ENCODE data around the gene KRTAP12-1. TPM values are rescaled to one million over a fixed set of nuclear protein-coding genes. Genes with fewer than 3 reads are reported as not detected.

The KRTAP12-1 gene
- total and polyA plus RNA-seq, 2 of the 8 experiments (the other 6 are each of a cell fraction or from before 2014, with no cell fraction given), result 0.50 to 0.73 TPM

GRCh38 chr21:44708213-44708865 is 26.4 kb upstream of the KRTAP12-1 start:
- H2BK15ac ChIP-seq (ENCODE audit: low read length), result peak overlapping the region; percentile 98; the same call in 1 of the 2 replicates
- H3K79me1 ChIP-seq (ENCODE audit: low read depth, low read length), result peaks cover 3% of the 10 kb centered on the region; the same call in 1 of the 2 replicates
- TF ChIP-seq RFX5 (IDR thresholded peaks at IDR 0.05; ENCODE audit: borderline replicate concordance, low read depth, low read length), result no peak
- TF ChIP-seq SAP30 (IDR thresholded peaks at IDR 0.05; ENCODE audit: insufficient read depth, insufficient replicate concordance, low read length), result no peak
- TF ChIP-seq CBX8 (IDR thresholded peaks at IDR 0.05; ENCODE audit: borderline replicate concordance, low read depth, low read length), result no peak
- 0 out of 2 replicates have a peak, but pooled peaks have one; percentile 31 for TF ChIP-seq TAF1 (IDR thresholded peaks at IDR 0.05; ENCODE audit: low read depth, low read length)
- TF ChIP-seq CTBP2 (IDR thresholded peaks at IDR 0.05; ENCODE audit: borderline replicate concordance, insufficient read depth, insufficient read length, low read length), result peak; percentile 52
- no peak for TF ChIP-seq TAF7 (optimal IDR thresholded peaks at IDR 0.05; ENCODE audit: borderline replicate concordance, low read depth, low read length)
- no peak for TF ChIP-seq PHF8 (conservative IDR thresholded peaks at IDR 0.05; ENCODE audit: low read depth, low read length)
- no peak for TF ChIP-seq SIX5 (IDR thresholded peaks at IDR 0.05; ENCODE audit: low read depth, low read length)
- 0 out of 2 replicates have a peak, but pooled peaks have one; percentile 39 for TF ChIP-seq SP4 (IDR thresholded peaks at IDR 0.05; ENCODE audit: low read length)
- no peak for TF ChIP-seq TBP (IDR thresholded peaks at IDR 0.05; ENCODE audit: low read depth, low read length)
- TF ChIP-seq YY1 (IDR thresholded peaks at IDR 0.05; ENCODE audit: low read depth, low read length), result 0 out of 2 replicates have a peak, but pooled peaks have one; percentile 6
- H3K9me3 ChIP-seq (ENCODE audit: insufficient read depth in 2 of 2, low read depth in 1 of 2, low read length in 1 of 2), result no peaks in the 10 kb centered on the region
- H2BK5ac ChIP-seq (ENCODE audit: low read depth, low read length), result peak overlapping the region; percentile 89; the same call in 1 of the 2 replicates
- no peak overlapping the region for H3K27ac ChIP-seq (ENCODE audit: low read depth, low read length)
- no peak overlapping the region; a peak in 1 of 7 replicates for H3K9ac ChIP-seq (replicated peaks in 1 of 4; ENCODE audit: extremely low read depth in 1 of 4, low read depth in 3 of 4, low read length in 3 of 4)
- H3K56ac ChIP-seq (replicated peaks; ENCODE audit: insufficient read length, low read depth, low read length), result peak overlapping the region; percentile 79
- H3K79me2 ChIP-seq (ENCODE audit: control insufficient read depth in 1 of 2, insufficient read depth in 2 of 2, low read length in 2 of 2), result no peaks in the 10 kb centered on the region
- H2BK120ac ChIP-seq (replicated peaks; ENCODE audit: low read depth, low read length), result peak overlapping the region; percentile 98
- peaks cover 0 to 2% of the 10 kb centered on the region in 2 experiments for H4K20me1 ChIP-seq (replicated peaks in 1 of 2; ENCODE audit: control insufficient read depth in 1 of 2, insufficient read depth in 2 of 2, low read length in 2 of 2)
- H3K4me2 ChIP-seq (ENCODE audit: insufficient read depth in 1 of 2, low read depth in 2 of 2, low read length in 2 of 2), result peak overlapping the region; percentile 91 to 93
- H3K4me1 ChIP-seq (replicated peaks in 1 of 4; ENCODE audit: control insufficient read depth in 3 of 4, insufficient read depth in 4 of 4, low read length in 3 of 4), result peaks cover 0 to 70% (median 56%) of the 10 kb centered on the region in 4 experiments; a peak in 6 of 7 replicates
- no peak overlapping the region for H3K14ac ChIP-seq (ENCODE audit: insufficient read length)
- FAIRE-seq (no peak), DNase-seq (ENCODE audit: low read depth in 1 of 2, low spot score in 2 of 2) (peak in 1 of 2 experiments; percentile 69)
- WGBS, 2 experiments (ENCODE audit: extremely low coverage in 1 of 2, insufficient coverage in 1 of 2, insufficient read length in 1 of 2, insufficient replicate concordance in 2 of 2, low coverage in 1 of 2, low lambda C conversion rate in 2 of 2, missing lambda C conversion rate in 1 of 2), result 0% methylated on average over 13 of the region's 13 CpGs; no CpG with 5 or more reads in 1 of the 2 experiments
- H2AK5ac ChIP-seq (ENCODE audit: low read depth, low read length), result peak overlapping the region; percentile 82; the same call in 1 of the 2 replicates
- peak overlapping the region; percentile 95 for H3K4ac ChIP-seq (replicated peaks; ENCODE audit: insufficient read length, low read depth, low read length)
- H3K36me3 ChIP-seq (ENCODE audit: control insufficient read depth in 2 of 4, insufficient read depth in 4 of 4, low read length in 3 of 4), result no peaks in the 10 kb centered on the region
- H3K23me2 ChIP-seq (ENCODE audit: low read depth, low read length), result peaks cover 49% of the 10 kb centered on the region
- H3K23ac ChIP-seq (ENCODE audit: insufficient read length), result no peak overlapping the region
- ChIA-PET CTCF (ENCODE audit: partially characterized antibody) (interaction anchor here (0.6 to 2.0 kb wide), 13 partner anchors 9 to 198 kb away, joined by 3 to 8 read pairs (median 3); no protein-coding TSS in a partner anchor), POLR2A (ENCODE audit: partially characterized antibody) (interaction anchor here (0.6 to 1.0 kb wide), 3 partner anchors 9 to 332 kb away, joined by 3 to 4 read pairs (median 4); partner anchors contain the start of gene KRTAP10-12)
- H3K4me3 ChIP-seq (ENCODE audit: extremely low read depth in 1 of 4, insufficient read depth in 2 of 4, low read depth in 3 of 4, low read length in 4 of 4), result peak overlapping the region; percentile 9 to 58 (median 38)
- no peak overlapping the region for H2AFZ ChIP-seq (ENCODE audit: low read length)
- H3K27me3 ChIP-seq (replicated peaks in 1 of 4; ENCODE audit: control insufficient read depth in 3 of 4, extremely low read depth in 1 of 4, insufficient read depth in 3 of 4, low read length in 3 of 4), result peaks cover 24 to 67% (median 62%) of the 10 kb centered on the region in 4 experiments
- peak overlapping the region; percentile 99 for H4K91ac ChIP-seq (replicated peaks; ENCODE audit: insufficient read length, low read length)
- H2BK12ac ChIP-seq (ENCODE audit: low read depth, low read length), result peak overlapping the region; percentile 92
- H2BK20ac ChIP-seq (ENCODE audit: low read length), result peak overlapping the region; percentile 99
- peak overlapping the region; percentile 96 for H4K5ac ChIP-seq (ENCODE audit: insufficient read length, low read depth, low read length)
- H4K8ac ChIP-seq (ENCODE audit: extremely low read depth, insufficient read depth, low read length), result peak overlapping the region; percentile 79
- H3K18ac ChIP-seq (ENCODE audit: extremely low read depth, low read length), result peak overlapping the region; percentile 95

Measured in H1 (cell line).